HCT116 (cell line): ENCODE results near the gene HPS3. TPM values are rescaled to one million over a fixed set of nuclear protein-coding genes. Genes with fewer than 3 reads are reported as not detected.

Source experiments
- ATAC-seq: fragments of 200-7000 bp; cut with Tn5 transposase; 2 replicates; pipeline ENCODE4 v1.9.1; 2020; ENCODE audit warnings: mild to moderate bottlenecking, moderate library complexity
- BruUV-seq: library from RNA; stranded (reverse); fragments of 400-500 nt; replicated peaks from 2 replicates; lab custom pipeline; 2021; lab: Mats Ljungman, UMichigan
- CTCF ChIA-PET: fragments of 300-600 bp; sonication (Branson Sonifier 250); formaldehyde crosslinking; loops from one replicate; lab custom pipeline; 2021; ENCODE audit warnings: antibody characterized with exemption; lab: Charles Lee
- POLR2A ChIA-PET: fragments of 300-600, 350-600 bp; sonication (Branson Sonifier 250); formaldehyde crosslinking; loops from one replicate; lab custom pipeline; 2021; ENCODE audit warnings: antibody characterized with exemption; lab: Charles Lee
- RAD21 ChIA-PET, 2 experiments: fragments of 300-600 bp; sonication (Branson Sonifier 250); formaldehyde crosslinking; loops; one replicate each; lab custom pipeline; 2023; ENCODE audit warnings: low total read pairs in 2 of 2; ENCODE audit not compliant: uncharacterized antibody in 2 of 2, unreplicated experiment in 2 of 2, low non-redundant PET in 1 of 2; lab: Charles Lee
- DNase-seq: peaks from one replicate; pipeline ENCODE4 v3.0.0-alpha.2; 2010; ENCODE audit warnings: low read depth, low spot score
- H2AFZ ChIP-seq: fragments of 200-600 bp; shearing (Covaris generic), sonication (generic); 2 replicates; pipeline ENCODE4 v1.6.1; 2017; ENCODE audit warnings: low read depth, mixed run types, mixed read lengths, antibody characterized with exemption, low read length; ENCODE audit not compliant: poor library complexity, severe bottlenecking
- H3K27ac ChIP-seq: 2 replicates; pipeline ENCODE4 v1.5.1; 2012; ENCODE audit warnings: low read depth, low read length
- H3K27me3 ChIP-seq: fragments of 200-600 bp; sonication (generic); 2 replicates; pipeline ENCODE4 v1.6.1; 2016; ENCODE audit warnings: mixed run types, low read length, mixed read lengths; ENCODE audit not compliant: insufficient read depth
- H3K36me3 ChIP-seq, 2 experiments: fragments of 200-500 bp in 1 of 2; fragments of 200-600 bp in 1 of 2; sonication (Bioruptor generic) in 1 of 2; sonication (generic) in 1 of 2; 2 replicates each; pipeline versions ENCODE4 v1.5.1 to v1.6.1; 2014 to 2016; ENCODE audit warnings: low read length in 2 of 2, inconsistent platforms in 1 of 2, mixed read lengths in 1 of 2, mixed run types in 1 of 2; ENCODE audit not compliant: insufficient read depth in 2 of 2, control insufficient read depth in 1 of 2
- H3K4me1 ChIP-seq, 2 experiments: fragments of 200-600 bp in 1 of 2; sonication (generic) in 1 of 2; 2 replicates each; pipeline versions ENCODE4 v1.5.1 to v1.6.1; 2012 to 2017; ENCODE audit warnings: low read length in 2 of 2, inconsistent platforms in 1 of 2, mild to moderate bottlenecking in 1 of 2, mixed read lengths in 1 of 2, mixed run types in 1 of 2, moderate library complexity in 1 of 2; ENCODE audit not compliant: insufficient read depth in 2 of 2, control insufficient read depth in 1 of 2
- H3K4me2 ChIP-seq: fragments of 200-600 bp; sonication (generic); 2 replicates; pipeline ENCODE4 v1.6.1; 2017; ENCODE audit warnings: mixed run types, low read length, mixed read lengths
- H3K4me3 ChIP-seq, 2 experiments: fragments of 200-600 bp in 1 of 2; sonication (generic) in 1 of 2; replicated peaks in 1 of 2; 2 replicates each; pipeline ENCODE4 v1.5.1; 2011 to 2016; ENCODE audit warnings: low read length in 2 of 2, control low read depth in 1 of 2, low read depth in 1 of 2, mild to moderate bottlenecking in 1 of 2, mixed read lengths in 1 of 2, mixed run types in 1 of 2
- H3K79me2 ChIP-seq: fragments of 200-600 bp; sonication (generic); 2 replicates; pipeline ENCODE4 v1.6.1; 2017; ENCODE audit warnings: mild to moderate bottlenecking, mixed run types, low read length, moderate library complexity, mixed read lengths; ENCODE audit not compliant: insufficient read depth
- H3K9ac ChIP-seq: fragments of 200-600 bp; sonication (generic); 2 replicates; pipeline ENCODE4 v1.6.1; 2016; ENCODE audit warnings: low read length, mixed read lengths
- H3K9me2 ChIP-seq: fragments of 200-600 bp; sonication (generic), shearing (Covaris generic); 2 replicates; pipeline ENCODE4 v1.6.1; 2017; ENCODE audit warnings: mixed run types, mild to moderate bottlenecking, moderate library complexity; ENCODE audit not compliant: insufficient read depth
- H3K9me3 ChIP-seq, 2 experiments: fragments of 200-500 bp in 1 of 2; fragments of 200-600 bp in 1 of 2; sonication (Bioruptor generic) in 1 of 2; sonication (generic) in 1 of 2; 2 replicates each; pipeline ENCODE4 v1.6.1; 2014 to 2017; ENCODE audit warnings: low read length in 2 of 2, mixed read lengths in 2 of 2, inconsistent platforms in 1 of 2, low read depth in 1 of 2, mild to moderate bottlenecking in 1 of 2, mixed run types in 1 of 2, moderate library complexity in 1 of 2; ENCODE audit not compliant: control insufficient read depth in 1 of 2, insufficient read depth in 1 of 2
- H4K20me1 ChIP-seq: fragments of 200-600 bp; sonication (generic), shearing (Covaris generic); 2 replicates; pipeline ENCODE4 v1.6.1; 2017; ENCODE audit warnings: mixed run types, mild to moderate bottlenecking, moderate library complexity; ENCODE audit not compliant: insufficient read depth
- EZH2 ChIP-seq: fragments of 200-600 bp; sonication (generic); IDR thresholded peaks from 2 replicates; pipeline ENCODE4 v1.6.1; 2017; ENCODE audit warnings: antibody characterized with exemption, mixed run types
- POLR2A ChIP-seq: IDR thresholded peaks from 2 replicates; pipeline ENCODE4 v1.7.0; 2011; ENCODE audit warnings: borderline replicate concordance; ENCODE audit not compliant: insufficient read depth, insufficient read length; ENCODE audit errors: extremely low read depth
- RAD21 ChIP-seq: IDR thresholded peaks from 2 replicates; pipeline ENCODE4 v1.6.1; 2012; ENCODE audit warnings: low read depth, mild to moderate bottlenecking
- SP1 ChIP-seq: IDR thresholded peaks from 2 replicates; pipeline ENCODE4 v1.6.1; 2012; ENCODE audit warnings: low read depth
- SRF ChIP-seq: IDR thresholded peaks from 2 replicates; pipeline ENCODE4 v1.6.1; 2012; ENCODE audit warnings: low read depth
- TCF7L2 ChIP-seq: IDR thresholded peaks from 2 replicates; pipeline ENCODE4 v1.7.0; 2011; ENCODE audit warnings: borderline replicate concordance, inconsistent platforms; ENCODE audit not compliant: insufficient read depth, insufficient read length; ENCODE audit errors: extremely low read depth
- YY1 ChIP-seq: IDR thresholded peaks from 2 replicates; pipeline ENCODE4 v1.6.1; 2011; ENCODE audit warnings: low read length, low read depth, moderate library complexity, mild to moderate bottlenecking; ENCODE audit not compliant: insufficient replicate concordance; ENCODE audit errors: extremely low read depth
- ZNF274 ChIP-seq: fragments of 200-500 bp; sonication (Bioruptor generic); IDR thresholded peaks from 2 replicates; pipeline ENCODE4 v1.6.1; 2014; ENCODE audit warnings: mild to moderate bottlenecking, low read depth, low read length, inconsistent platforms
- intact Hi-C: fragments of 100-400 bp; cut with micrococcal nuclease; formaldehyde crosslinking; loops from 2 replicates; pipeline ENCODE4 v1.10.0; 2022
- total RNA-seq: library from RNA; stranded (reverse); gene quantifications from one replicate; pipeline ENCODE4 v1.2.1, GENCODE V29; 2021; ENCODE audit not compliant: unreplicated experiment
- TF ChIP-seq, protein P1 (sequence below), 3 experiments: fragments of 200-600 bp in 1 of 3; sonication (generic) in 1 of 3; IDR thresholded peaks in 2 of 3; conservative IDR thresholded peaks in 1 of 3; 2 replicates each; pipeline ENCODE4 v1.5.1; 2012 to 2017; ENCODE audit warnings: low read depth in 2 of 3, low read length in 2 of 3, antibody characterized with exemption in 1 of 3, borderline replicate concordance in 1 of 3, control low read depth in 1 of 3, mild to moderate bottlenecking in 1 of 3, mixed read lengths in 1 of 3, mixed run types in 1 of 3, moderate library complexity in 1 of 3; ENCODE audit not compliant: insufficient read depth in 1 of 3

The HPS3 gene
- total RNA-seq, 1 experiment from 2014 or later = 17.1 TPM

DNA sequence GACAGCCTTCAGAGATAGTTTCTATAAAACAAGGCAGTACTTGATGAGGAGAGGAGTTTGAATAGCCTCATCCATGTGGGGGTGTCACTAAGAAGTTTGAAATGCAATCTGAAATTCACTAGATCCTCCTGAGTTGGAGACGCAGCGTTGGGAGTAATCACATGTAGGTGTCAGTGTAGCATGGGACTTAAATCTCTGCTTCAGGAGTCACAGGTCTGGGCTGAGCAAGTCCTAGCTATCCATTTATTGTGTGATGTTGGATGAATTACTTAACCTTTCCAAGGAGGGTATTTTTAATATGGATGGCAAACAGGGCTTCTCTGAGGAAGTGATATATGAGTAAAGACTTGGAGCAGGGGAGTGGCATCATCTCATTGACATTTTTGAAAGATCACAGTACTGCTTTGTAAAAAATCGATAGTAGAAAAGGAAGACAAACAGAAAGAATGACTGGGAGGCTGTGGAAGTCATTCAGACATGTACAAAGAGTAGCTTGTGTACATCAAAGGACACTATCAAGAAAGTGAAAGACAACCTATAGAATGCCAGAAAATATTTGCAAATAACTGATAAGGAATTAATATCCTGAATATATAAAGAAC, 75.1 kb downstream of the HPS3 start:
- ChIA-PET RAD21 (no interaction called here), CTCF (no interaction called here), POLR2A (no interaction called here)
- H3K4me1 ChIP-seq = no peaks in the 10 kb centered on the region; a peak in 1 of 4 replicates
- H3K9me2 ChIP-seq = no peaks in the 10 kb centered on the region
- no peak overlapping the region for H3K4me3 ChIP-seq
- H3K9me3 ChIP-seq = no peaks in the 10 kb centered on the region
- no peaks in the 10 kb centered on the region for H3K36me3 ChIP-seq
- no peaks in the 10 kb centered on the region for H3K79me2 ChIP-seq
- intact Hi-C loops = no loop called here
- ATAC-seq (no peak), DNase-seq (no peak)
- no peak overlapping the region for H3K27ac ChIP-seq
- H2AFZ ChIP-seq = no peak overlapping the region
- H3K9ac ChIP-seq = no peak overlapping the region
- no TSS peak for BruUV-seq
- H4K20me1 ChIP-seq = no peaks in the 10 kb centered on the region
- no peak for TF ChIP-seq EZH2
- TF ChIP-seq YY1 = no peak
- no peak for TF ChIP-seq RAD21
- TF ChIP-seq TCF7L2 = no peak
- no peak for TF ChIP-seq ZNF274
- TF ChIP-seq SP1 = no peak
- H3K4me2 ChIP-seq = no peak overlapping the region
- no peaks in the 10 kb centered on the region for H3K27me3 ChIP-seq

DNA sequence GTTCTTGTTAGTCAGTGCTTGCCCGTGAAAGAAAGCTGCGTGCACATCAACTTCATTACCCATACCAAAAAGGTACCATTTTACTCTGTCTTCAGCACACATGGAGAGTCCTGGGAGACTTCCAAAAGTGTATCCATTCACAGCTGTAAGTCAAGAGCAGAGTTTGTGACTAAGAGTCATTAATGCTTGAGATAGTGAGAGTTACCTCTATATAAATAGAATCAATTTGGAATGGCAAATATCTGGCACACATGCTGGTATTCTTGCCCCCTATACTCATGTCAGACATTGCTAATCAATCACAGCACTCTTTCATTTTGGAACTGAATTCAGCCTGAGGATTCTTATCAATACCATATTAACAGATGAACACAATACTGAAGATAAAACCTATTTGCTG, 78.0 kb downstream of the HPS3 start:
- H3K36me3 ChIP-seq = no peaks in the 10 kb centered on the region
- no peaks in the 10 kb centered on the region for H3K27me3 ChIP-seq
- H3K9me3 ChIP-seq = no peaks in the 10 kb centered on the region
- TF ChIP-seq POLR2A (no peak), SRF (no peak), TCF7L2 (no peak)
- TF ChIP-seq, protein P1, sequence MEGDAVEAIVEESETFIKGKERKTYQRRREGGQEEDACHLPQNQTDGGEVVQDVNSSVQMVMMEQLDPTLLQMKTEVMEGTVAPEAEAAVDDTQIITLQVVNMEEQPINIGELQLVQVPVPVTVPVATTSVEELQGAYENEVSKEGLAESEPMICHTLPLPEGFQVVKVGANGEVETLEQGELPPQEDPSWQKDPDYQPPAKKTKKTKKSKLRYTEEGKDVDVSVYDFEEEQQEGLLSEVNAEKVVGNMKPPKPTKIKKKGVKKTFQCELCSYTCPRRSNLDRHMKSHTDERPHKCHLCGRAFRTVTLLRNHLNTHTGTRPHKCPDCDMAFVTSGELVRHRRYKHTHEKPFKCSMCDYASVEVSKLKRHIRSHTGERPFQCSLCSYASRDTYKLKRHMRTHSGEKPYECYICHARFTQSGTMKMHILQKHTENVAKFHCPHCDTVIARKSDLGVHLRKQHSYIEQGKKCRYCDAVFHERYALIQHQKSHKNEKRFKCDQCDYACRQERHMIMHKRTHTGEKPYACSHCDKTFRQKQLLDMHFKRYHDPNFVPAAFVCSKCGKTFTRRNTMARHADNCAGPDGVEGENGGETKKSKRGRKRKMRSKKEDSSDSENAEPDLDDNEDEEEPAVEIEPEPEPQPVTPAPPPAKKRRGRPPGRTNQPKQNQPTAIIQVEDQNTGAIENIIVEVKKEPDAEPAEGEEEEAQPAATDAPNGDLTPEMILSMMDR (IDR thresholded peaks at IDR 0.05 in 2 of 3, conservative IDR thresholded peaks at IDR 0.05 in 1 of 3; ENCODE audit: borderline replicate concordance in 1 of 3, insufficient read depth in 1 of 3, low read depth in 2 of 3, low read length in 2 of 3) = no peak
- CTCF ChIA-PET = no interaction called here
- H3K4me2 ChIP-seq = no peak overlapping the region
- POLR2A ChIA-PET = interaction anchor here (0.6 kb wide), 1 partner anchor 26 kb away, joined by 4 read pairs; no protein-coding TSS in a partner anchor
- no peaks in the 10 kb centered on the region for H3K79me2 ChIP-seq
- H3K4me1 ChIP-seq = no peaks in the 10 kb centered on the region
- DNase-seq (no peak), ATAC-seq (no peak)
- no peak overlapping the region for H2AFZ ChIP-seq
- no peaks in the 10 kb centered on the region for H3K9me2 ChIP-seq
- intact Hi-C loops = no loop called here
- BruUV-seq = no TSS peak
- no peak overlapping the region for H3K4me3 ChIP-seq
- no peak overlapping the region for H3K27ac ChIP-seq
- no peak overlapping the region for H3K9ac ChIP-seq
- RAD21 ChIA-PET = no interaction called here
- no peaks in the 10 kb centered on the region for H4K20me1 ChIP-seq
